Naive B cell (primary cell): ENCODE results near the gene LAMA2. TPM values are rescaled to one million over a fixed set of nuclear protein-coding genes. Genes with fewer than 3 reads are reported as not detected.

Experiments used
- ATAC-seq, 2 donors: fragments of 150-1000 bp; cut with Tn5 transposase; 2 replicates each; pipeline ENCODE4 v1.10.0; 2021; ENCODE audit warnings: low read depth in 2 of 2, mild to moderate bottlenecking in 2 of 2, moderate library complexity in 2 of 2
- DNase-seq: peaks from one replicate; pipeline ENCODE4 v3.0.0; 2022
- H3K27ac Mint-ChIP-seq, 6 donors: one replicate each; pipeline ENCODE4 v1.8.0; 2020 to 2022; ENCODE audit warnings: mild to moderate bottlenecking in 6 of 6, mixed read lengths in 6 of 6, moderate library complexity in 5 of 6, inconsistent platforms in 2 of 6
- H3K27me3 Mint-ChIP-seq, 3 donors: one replicate each; pipeline ENCODE4 v1.8.0; 2021 to 2022; ENCODE audit warnings: mixed read lengths in 3 of 3, mild to moderate bottlenecking in 1 of 3
- H3K36me3 Mint-ChIP-seq, 2 donors: one replicate each; pipeline ENCODE4 v1.8.0; 2020 to 2022; ENCODE audit warnings: mixed read lengths in 2 of 2, inconsistent platforms in 1 of 2, mild to moderate bottlenecking in 1 of 2
- H3K4me1 Mint-ChIP-seq, 3 donors: one replicate each; pipeline ENCODE4 v1.8.0; 2020 to 2022; ENCODE audit warnings: mixed read lengths in 3 of 3, inconsistent platforms in 1 of 3, mild to moderate bottlenecking in 1 of 3, moderate library complexity in 1 of 3
- H3K4me3 Mint-ChIP-seq, 8 donors: one replicate each; pipeline ENCODE4 v1.8.0; 2020 to 2022; ENCODE audit warnings: mild to moderate bottlenecking in 8 of 8, mixed read lengths in 8 of 8, moderate library complexity in 8 of 8, inconsistent platforms in 2 of 8
- H3K9me3 Mint-ChIP-seq, 7 donors: one replicate each; pipeline ENCODE4 v1.8.0; 2020 to 2022; ENCODE audit warnings: mixed read lengths in 7 of 7, mild to moderate bottlenecking in 5 of 7, inconsistent platforms in 2 of 7, moderate library complexity in 1 of 7
- polyA plus RNA-seq, 6 donors: library from polyadenylated mRNA; unstranded; fragments of 300-500 nt; fragmentation: Illumina TruSeq; gene quantifications; one replicate each; pipeline ENCODE4 v1.2.3, GENCODE V29; 2021; ENCODE audit warnings: low read depth in 6 of 6

LAMA2 gene
- polyA plus RNA-seq, 6 donors from 2014 or later = 0.28 TPM; not detected in 5

DNA sequence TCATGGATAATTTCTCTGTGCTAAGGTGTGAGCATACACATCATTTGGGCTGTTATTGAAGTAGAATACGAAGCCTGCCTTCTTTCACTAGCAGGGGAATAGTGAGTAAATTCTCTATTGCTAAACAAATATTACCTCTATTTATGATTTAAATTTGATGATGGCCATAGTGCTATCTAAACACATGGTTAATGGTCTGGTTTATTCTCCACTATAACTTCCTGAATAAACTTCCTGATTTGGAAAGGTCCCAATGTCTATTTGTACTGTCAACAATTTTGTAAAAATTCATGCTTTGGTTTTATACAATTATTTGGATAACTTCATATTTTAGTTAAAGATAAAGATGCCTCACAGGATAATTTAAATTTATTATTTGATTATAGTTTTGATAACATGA is 426.2 kb downstream of the LAMA2 start:
- Mint-ChIP-seq H3K36me3 (no peaks in the 10 kb centered on the region), H3K9me3 (peaks cover 0 to 5% (median 0%) of the 10 kb centered on the region in 7 donors), H3K27ac (no peak overlapping the region), H3K4me1 (no peaks in the 10 kb centered on the region), H3K27me3 (peaks cover 0 to 7% (median 0%) of the 10 kb centered on the region in 3 donors), H3K4me3 (no peak overlapping the region)
- DNase-seq (no peak), ATAC-seq (no peak)

DNA sequence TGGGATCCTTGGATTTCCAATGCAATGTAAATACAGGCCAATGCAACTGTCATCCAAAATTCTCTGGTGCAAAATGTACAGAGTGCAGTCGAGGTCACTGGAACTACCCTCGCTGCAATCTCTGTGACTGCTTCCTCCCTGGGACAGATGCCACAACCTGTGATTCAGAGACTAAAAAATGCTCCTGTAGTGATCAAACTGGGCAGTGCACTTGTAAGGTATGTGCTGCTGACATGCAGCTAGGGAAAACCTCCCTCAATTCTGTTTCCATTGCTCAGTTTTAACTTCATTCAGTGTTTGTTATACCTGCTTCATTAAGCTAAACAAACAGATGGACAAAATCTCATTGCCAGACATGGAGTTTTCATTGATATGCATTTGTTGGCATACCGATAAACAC is 429.9 kb downstream of the LAMA2 start:
- ATAC-seq (no peak), DNase-seq (no peak)
- Mint-ChIP-seq H3K4me3 (no peak overlapping the region), H3K4me1 (peaks cover 0 to 4% (median 0%) of the 10 kb centered on the region in 3 donors), H3K9me3 (peaks cover 0 to 2% (median 0%) of the 10 kb centered on the region in 7 donors), H3K27me3 (no peaks in the 10 kb centered on the region), H3K36me3 (no peaks in the 10 kb centered on the region), H3K27ac (no peak overlapping the region)

DNA sequence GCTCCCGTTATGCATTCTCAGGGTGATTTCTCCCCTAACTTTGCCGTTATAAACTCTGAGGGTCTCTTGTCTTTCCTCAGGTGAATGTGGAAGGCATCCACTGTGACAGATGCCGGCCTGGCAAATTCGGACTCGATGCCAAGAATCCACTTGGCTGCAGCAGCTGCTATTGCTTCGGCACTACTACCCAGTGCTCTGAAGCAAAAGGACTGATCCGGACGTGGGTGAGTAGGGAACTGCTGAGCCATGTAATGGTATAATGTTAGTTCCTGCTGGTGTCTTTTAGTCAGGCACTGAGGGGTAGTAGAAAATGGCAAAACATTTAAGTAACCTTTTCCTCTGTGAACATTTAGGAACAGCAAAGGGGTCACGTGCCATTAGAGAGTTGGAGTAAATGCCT is 431.6 kb downstream of the LAMA2 start:
- DNase-seq = no peak
- H3K27ac Mint-ChIP-seq = no peak overlapping the region
- H3K4me3 Mint-ChIP-seq = no peak overlapping the region
- H3K9me3 Mint-ChIP-seq = peaks cover 0 to 2% (median 0%) of the 10 kb centered on the region in 7 donors
- H3K36me3 Mint-ChIP-seq = no peaks in the 10 kb centered on the region
- ATAC-seq = no peak
- no peaks in the 10 kb centered on the region for H3K27me3 Mint-ChIP-seq
- H3K4me1 Mint-ChIP-seq = peaks cover 0 to 5% (median 0%) of the 10 kb centered on the region in 3 donors

DNA sequence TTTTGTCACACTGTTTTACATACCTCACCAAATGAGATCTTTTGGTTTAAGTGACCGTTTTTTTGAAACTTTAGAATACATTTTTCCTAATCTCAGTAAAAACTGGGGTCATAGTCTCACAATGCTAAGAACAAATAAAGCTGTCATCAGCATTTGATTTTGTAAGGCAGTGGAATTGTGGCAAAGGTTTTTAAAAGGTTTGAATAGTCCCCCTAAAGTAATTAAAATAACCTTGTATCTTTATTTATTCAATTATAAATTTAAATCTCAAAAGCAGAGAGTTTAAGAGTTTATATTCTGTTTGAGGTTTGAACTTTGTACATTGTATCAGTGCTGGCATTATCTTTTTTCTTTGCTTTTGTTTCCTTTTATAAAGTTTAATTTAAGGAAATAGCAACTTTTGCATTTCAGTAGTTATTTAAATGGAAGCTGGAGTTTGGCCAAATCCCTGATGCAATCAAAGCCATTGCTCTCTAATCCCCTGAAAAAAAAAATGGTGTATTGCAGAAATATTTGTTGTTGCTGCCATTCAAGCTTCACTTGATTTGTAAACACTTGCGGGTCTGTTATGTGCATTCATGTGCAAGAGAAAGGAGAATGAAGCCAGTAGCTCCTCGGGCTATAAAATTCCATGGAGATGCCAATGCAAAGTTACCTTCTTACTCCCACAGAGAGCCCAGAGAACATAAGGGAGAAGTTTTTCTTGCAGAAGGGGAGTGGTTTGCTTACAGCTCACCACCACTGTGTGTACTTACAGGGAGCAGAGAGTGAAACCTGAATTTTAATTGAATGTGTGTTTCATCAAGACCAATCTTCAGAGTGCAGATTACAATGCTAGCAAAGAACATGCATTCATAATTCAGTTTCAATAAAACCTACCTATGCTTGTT is 435.2 kb downstream of the LAMA2 start:
- Mint-ChIP-seq H3K9me3 (no peaks in the 10 kb centered on the region), H3K27ac (no peak overlapping the region), H3K4me1 (peaks cover 0 to 5% (median 0%) of the 10 kb centered on the region in 3 donors), H3K4me3 (no peak overlapping the region), H3K36me3 (no peaks in the 10 kb centered on the region), H3K27me3 (no peaks in the 10 kb centered on the region)
- ATAC-seq (no peak), DNase-seq (no peak)

DNA sequence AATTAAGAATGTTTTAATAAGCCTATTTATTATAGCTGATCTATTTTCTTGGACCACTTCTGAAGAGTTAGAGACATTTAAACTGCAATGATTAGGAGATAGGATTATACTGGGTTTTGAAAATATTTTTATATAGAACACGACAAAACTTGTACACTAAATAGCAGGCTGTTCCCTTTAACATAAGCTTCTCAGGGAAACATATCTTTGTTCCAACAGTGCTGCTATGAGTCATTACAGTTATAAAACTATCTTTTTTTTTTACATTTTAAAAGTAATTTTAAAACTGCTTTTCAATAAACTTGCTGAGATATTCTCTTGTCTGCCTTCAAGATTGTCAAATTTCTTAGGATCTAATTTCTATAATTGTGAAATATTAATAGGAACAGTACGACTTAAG is 438.0 kb downstream of the LAMA2 start:
- Mint-ChIP-seq H3K4me1 (peaks cover 0 to 5% (median 0%) of the 10 kb centered on the region in 3 donors), H3K36me3 (no peaks in the 10 kb centered on the region), H3K27ac (no peak overlapping the region), H3K27me3 (no peaks in the 10 kb centered on the region), H3K4me3 (no peak overlapping the region), H3K9me3 (no peaks in the 10 kb centered on the region)
- ATAC-seq (no peak), DNase-seq (no peak)

DNA sequence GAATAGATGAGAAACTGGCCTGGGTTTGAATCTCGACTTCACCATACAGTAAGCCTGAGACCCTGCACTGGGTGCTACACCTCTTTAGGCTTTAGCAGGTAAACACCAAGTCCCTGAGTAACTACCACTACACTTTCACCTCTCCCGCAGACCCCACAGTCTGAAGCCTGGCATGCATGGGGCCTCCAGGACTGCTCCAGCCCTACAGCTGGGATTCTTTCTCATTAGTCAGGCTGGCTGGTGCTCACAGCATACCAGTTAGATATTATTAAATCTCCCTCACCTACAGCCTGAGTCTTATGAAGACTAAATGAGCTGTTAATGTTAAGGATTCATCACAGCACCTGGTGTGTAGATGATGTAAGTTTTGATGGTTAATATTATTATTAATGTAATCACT is 438.4 kb downstream of the LAMA2 start:
- no peaks in the 10 kb centered on the region for H3K27me3 Mint-ChIP-seq
- H3K27ac Mint-ChIP-seq = no peak overlapping the region
- no peaks in the 10 kb centered on the region for H3K36me3 Mint-ChIP-seq
- no peaks in the 10 kb centered on the region for H3K9me3 Mint-ChIP-seq
- no peak overlapping the region for H3K4me3 Mint-ChIP-seq
- ATAC-seq (no peak), DNase-seq (no peak)
- peaks cover 0 to 5% (median 0%) of the 10 kb centered on the region in 3 donors for H3K4me1 Mint-ChIP-seq

DNA sequence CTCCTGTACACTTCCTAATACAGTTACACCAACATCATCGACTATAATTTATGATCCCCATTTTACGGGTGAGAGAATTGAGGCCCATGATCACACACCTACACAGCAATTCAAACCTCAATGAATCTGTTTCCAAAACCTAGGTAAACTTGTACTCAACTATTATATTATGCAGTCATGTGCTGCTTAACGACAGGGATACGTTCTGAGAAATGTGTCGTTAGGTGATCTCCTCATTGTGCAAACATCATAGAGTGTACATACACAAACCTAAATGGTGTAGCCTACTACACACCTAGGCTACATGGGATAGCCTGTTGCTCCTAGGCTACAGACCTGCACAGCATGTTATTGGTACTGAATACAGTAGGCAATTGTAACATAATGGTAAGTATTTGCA is 441.4 kb downstream of the LAMA2 start:
- Mint-ChIP-seq H3K9me3 (no peaks in the 10 kb centered on the region), H3K27me3 (no peaks in the 10 kb centered on the region), H3K27ac (peak overlapping the region in 1 of 6 donors; percentile 4), H3K4me3 (no peak overlapping the region), H3K36me3 (no peaks in the 10 kb centered on the region), H3K4me1 (no peaks in the 10 kb centered on the region)
- ATAC-seq (no peak), DNase-seq (no peak)

DNA sequence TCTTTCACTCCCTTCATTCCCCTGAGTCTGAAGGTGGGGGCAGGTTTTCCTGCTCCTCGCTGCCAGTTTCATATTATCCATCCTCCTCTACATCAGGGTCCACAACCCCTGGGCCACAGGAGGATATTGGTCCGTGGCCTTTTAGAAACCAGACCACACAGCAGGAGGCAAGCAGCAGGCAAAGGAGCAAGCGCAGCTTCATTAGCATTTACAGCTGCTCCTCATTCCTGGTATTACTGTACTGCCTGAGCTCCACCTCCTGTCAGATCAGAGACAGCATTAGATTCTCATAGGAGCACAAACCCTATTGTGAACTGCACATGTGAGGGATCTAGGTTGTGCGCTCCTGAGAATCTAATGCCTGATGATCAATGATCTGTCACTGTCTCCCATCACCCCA is 446.7 kb downstream of the LAMA2 start:
- no peak overlapping the region for H3K4me3 Mint-ChIP-seq

DNA sequence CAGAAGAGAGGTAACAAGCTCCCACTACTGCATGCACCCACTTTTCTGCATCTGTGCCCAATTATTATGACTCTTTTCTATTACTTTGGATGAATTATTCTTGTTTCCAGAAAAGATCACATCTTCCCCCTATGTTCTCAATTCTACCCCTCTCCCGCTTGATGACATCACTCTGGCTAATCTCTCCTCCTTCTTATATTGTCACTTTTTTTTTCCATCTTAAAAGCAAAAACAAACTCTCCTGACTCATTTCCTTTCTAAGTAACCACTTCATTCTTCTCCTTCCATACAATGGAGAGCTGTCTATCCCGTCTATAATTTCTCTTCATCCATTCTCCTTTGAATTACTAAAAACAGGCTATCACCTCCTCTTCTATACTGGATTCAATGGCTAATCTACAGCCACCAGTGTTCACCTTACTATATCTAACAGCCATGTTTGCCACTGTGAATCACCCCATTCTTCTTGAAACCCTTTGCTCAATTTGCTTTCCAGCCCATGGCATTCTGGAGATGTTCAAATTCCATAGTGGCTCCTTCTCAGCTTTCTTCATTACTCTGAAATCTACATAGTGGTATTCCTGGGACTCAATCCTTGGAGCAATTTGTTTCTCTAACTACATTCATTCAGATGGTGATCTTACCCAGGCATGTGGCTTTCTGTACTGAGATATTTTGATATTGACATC is 448.7 kb downstream of the LAMA2 start:
- no peak overlapping the region for H3K27ac Mint-ChIP-seq
- H3K36me3 Mint-ChIP-seq = no peaks in the 10 kb centered on the region
- no peaks in the 10 kb centered on the region for H3K27me3 Mint-ChIP-seq
- no peaks in the 10 kb centered on the region for H3K9me3 Mint-ChIP-seq
- H3K4me1 Mint-ChIP-seq = no peaks in the 10 kb centered on the region
- ATAC-seq = no peak
- no peak for DNase-seq
- H3K4me3 Mint-ChIP-seq = no peak overlapping the region

More for the DNA sequence above, 446.7 kb downstream of the LAMA2 start:
- H3K27ac Mint-ChIP-seq = no peak overlapping the region
- no peak for DNase-seq
- H3K27me3 Mint-ChIP-seq = no peaks in the 10 kb centered on the region
- H3K9me3 Mint-ChIP-seq = no peaks in the 10 kb centered on the region
- no peaks in the 10 kb centered on the region for H3K4me1 Mint-ChIP-seq
- no peaks in the 10 kb centered on the region for H3K36me3 Mint-ChIP-seq
- no peak for ATAC-seq

DNA sequence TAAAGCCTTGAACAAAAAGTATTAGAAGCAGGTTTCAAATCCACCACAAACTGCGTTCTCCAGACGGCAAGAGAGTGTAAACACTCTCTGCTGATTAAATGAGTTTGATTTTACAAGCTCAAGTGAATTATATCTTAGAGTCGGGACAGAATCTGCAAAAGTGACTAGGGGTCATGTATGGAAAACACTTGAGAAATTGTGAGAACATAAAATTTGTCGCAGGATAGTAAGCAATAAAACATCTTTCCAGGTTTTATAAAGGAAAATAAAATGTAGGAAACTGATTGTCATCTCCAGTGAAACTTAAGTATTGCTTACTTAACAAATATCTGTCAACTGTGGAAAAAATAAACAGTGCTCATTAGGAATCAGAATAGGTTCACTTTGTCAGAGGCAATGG is 452.9 kb downstream of the LAMA2 start:
- H3K36me3 Mint-ChIP-seq = no peaks in the 10 kb centered on the region
- H3K27me3 Mint-ChIP-seq = peaks cover 0 to 6% (median 0%) of the 10 kb centered on the region in 3 donors
- H3K9me3 Mint-ChIP-seq = peaks cover 0 to 8% (median 0%) of the 10 kb centered on the region in 7 donors
- no peak overlapping the region for H3K27ac Mint-ChIP-seq
- H3K4me3 Mint-ChIP-seq = no peak overlapping the region
- DNase-seq (no peak), ATAC-seq (no peak)
- H3K4me1 Mint-ChIP-seq = no peaks in the 10 kb centered on the region

DNA sequence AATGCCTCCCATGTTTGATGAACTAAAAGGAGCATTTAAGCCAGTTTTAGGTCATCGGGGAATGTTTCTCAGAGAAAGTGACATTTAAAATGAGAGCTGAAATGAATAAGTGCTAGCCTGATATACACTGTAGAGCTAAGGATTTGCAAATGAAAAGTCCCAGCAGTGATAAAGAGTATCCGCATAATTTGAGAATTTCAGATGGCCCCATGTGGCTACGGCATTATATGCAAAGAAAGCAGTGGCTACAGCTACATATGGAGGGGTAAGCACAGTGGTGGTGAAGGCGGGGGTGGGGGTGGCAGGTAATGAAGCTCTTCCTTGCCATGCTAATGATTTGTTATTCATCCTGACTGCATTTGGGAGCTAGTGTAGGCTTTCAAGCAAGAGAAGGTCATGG is 455.7 kb downstream of the LAMA2 start:
- H3K4me1 Mint-ChIP-seq = no peaks in the 10 kb centered on the region
- H3K27me3 Mint-ChIP-seq = peaks cover 0 to 6% (median 0%) of the 10 kb centered on the region in 3 donors
- H3K36me3 Mint-ChIP-seq = no peaks in the 10 kb centered on the region
- ATAC-seq (no peak), DNase-seq (no peak)
- H3K27ac Mint-ChIP-seq = no peak overlapping the region
- peaks cover 0 to 8% (median 0%) of the 10 kb centered on the region in 7 donors for H3K9me3 Mint-ChIP-seq
- no peak overlapping the region for H3K4me3 Mint-ChIP-seq

DNA sequence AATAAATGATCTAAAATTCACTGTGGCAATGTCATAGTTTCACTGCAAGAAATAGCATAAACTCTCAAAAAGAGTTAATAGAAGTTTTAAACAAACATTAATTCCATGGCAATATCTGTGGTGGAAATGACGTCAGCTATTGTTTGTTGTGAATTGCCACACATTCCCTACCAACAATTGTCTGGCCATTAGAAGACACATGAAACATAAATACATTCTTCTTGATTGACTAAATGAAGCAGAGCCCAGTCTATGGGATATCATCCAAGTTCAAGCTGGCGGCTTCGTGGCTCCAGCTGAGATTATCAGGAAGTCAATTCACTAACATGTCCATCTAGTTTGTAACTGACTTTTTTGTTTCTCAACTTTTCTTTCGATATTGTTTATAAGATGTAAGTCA is 458.0 kb downstream of the LAMA2 start:
- H3K36me3 Mint-ChIP-seq = no peaks in the 10 kb centered on the region
- ATAC-seq (no peak), DNase-seq (no peak)
- H3K27me3 Mint-ChIP-seq = peaks cover 0 to 6% (median 0%) of the 10 kb centered on the region in 3 donors
- H3K4me3 Mint-ChIP-seq = no peak overlapping the region
- H3K4me1 Mint-ChIP-seq = no peaks in the 10 kb centered on the region
- H3K27ac Mint-ChIP-seq = no peak overlapping the region
- peaks cover 0 to 8% (median 0%) of the 10 kb centered on the region in 7 donors for H3K9me3 Mint-ChIP-seq

DNA sequence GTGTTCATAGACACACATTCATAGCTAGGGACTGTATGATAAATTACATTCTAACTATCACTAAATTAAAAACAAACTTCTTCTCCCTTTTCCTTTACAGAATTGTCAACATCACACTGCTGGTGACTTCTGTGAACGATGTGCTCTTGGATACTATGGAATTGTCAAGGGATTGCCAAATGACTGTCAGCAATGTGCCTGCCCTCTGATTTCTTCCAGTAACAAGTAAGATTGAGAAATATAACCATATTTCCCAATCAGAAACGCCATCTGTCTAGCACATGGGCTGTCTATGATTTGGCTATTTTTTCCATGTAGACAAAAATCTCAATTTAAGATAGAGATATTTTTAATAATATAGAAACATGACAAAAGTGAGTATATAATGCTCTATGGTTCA is 459.3 kb downstream of the LAMA2 start:
- ATAC-seq (no peak), DNase-seq (no peak)
- H3K4me3 Mint-ChIP-seq = no peak overlapping the region
- no peak overlapping the region for H3K27ac Mint-ChIP-seq
- no peaks in the 10 kb centered on the region for H3K36me3 Mint-ChIP-seq
- H3K4me1 Mint-ChIP-seq = no peaks in the 10 kb centered on the region
- H3K27me3 Mint-ChIP-seq = peaks cover 0 to 12% (median 5%) of the 10 kb centered on the region in 3 donors
- H3K9me3 Mint-ChIP-seq = peaks cover 0 to 8% (median 0%) of the 10 kb centered on the region in 7 donors

DNA sequence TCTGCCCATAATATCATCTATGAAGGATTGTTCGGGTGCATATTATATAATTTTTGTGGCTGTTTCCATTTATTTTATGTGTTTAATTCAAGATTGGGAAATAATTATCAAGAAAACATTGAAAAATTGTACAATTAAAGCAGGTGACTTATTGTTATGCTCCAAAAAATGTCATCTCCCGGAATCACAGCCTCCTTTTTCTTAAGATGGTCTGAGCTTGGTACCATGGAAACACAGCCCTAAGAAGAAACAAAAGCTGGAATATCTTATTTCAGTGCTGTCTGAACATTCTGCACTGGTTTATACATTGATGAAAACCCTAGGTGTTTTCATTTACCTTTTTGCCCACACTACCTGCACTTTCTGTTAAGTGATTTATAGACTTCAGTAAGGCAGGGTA is 459.9 kb downstream of the LAMA2 start:
- H3K4me3 Mint-ChIP-seq = no peak overlapping the region
- ATAC-seq = no peak
- DNase-seq = no peak
- no peak overlapping the region for H3K27ac Mint-ChIP-seq
- peaks cover 0 to 14% (median 6%) of the 10 kb centered on the region in 3 donors for H3K27me3 Mint-ChIP-seq
- no peaks in the 10 kb centered on the region for H3K4me1 Mint-ChIP-seq
- H3K9me3 Mint-ChIP-seq = peaks cover 0 to 8% (median 0%) of the 10 kb centered on the region in 7 donors
- no peaks in the 10 kb centered on the region for H3K36me3 Mint-ChIP-seq
